Lung (tissue), 12 donors: ENCODE results near the gene KCNQ5. TPM values are rescaled to one million over a fixed set of nuclear protein-coding genes. Genes with fewer than 3 reads are reported as not detected.
A peak's percentile ranks its signal among the peaks of the same experiment; 100 is the strongest.

ENCODE experiments used
- ATAC-seq: fragments of 200-7000 bp; cut with Tn5 transposase; one replicate; pipeline ENCODE4 v1.9.1; 2020; ENCODE audit warnings: moderate number of reproducible peaks; ENCODE audit not compliant: insufficient read depth, low FRiP score
- DNase-seq, 3 donors: peaks; one replicate each; pipeline ENCODE4 v3.0.0-alpha.2; 2013 to 2017
- H3K27ac ChIP-seq, 2 donors: one replicate each; pipeline ENCODE4 v1.5.1; 2013; ENCODE audit warnings: mild to moderate bottlenecking in 2 of 2, moderate library complexity in 2 of 2, control low read depth in 1 of 2, inconsistent platforms in 1 of 2, low read depth in 1 of 2, low read length in 1 of 2
- H3K27me3 ChIP-seq, 3 donors: one replicate each; pipeline ENCODE4 v1.5.1; 2013; ENCODE audit warnings: low read length in 2 of 3; ENCODE audit not compliant: control insufficient read depth in 3 of 3, insufficient read depth in 3 of 3
- H3K36me3 ChIP-seq, 4 donors: one replicate each; pipeline ENCODE4 v1.5.1; 2013; ENCODE audit warnings: low read length in 4 of 4, mild to moderate bottlenecking in 1 of 4, moderate library complexity in 1 of 4; ENCODE audit not compliant: control insufficient read depth in 4 of 4, insufficient read depth in 4 of 4
- H3K4me1 ChIP-seq, 5 donors: one replicate each; pipeline ENCODE4 v1.5.1; 2013; ENCODE audit warnings: low read length in 5 of 5, mild to moderate bottlenecking in 2 of 5, moderate library complexity in 1 of 5; ENCODE audit not compliant: control insufficient read depth in 5 of 5, insufficient read depth in 5 of 5
- H3K4me3 ChIP-seq: one replicate; pipeline ENCODE4 v1.5.1; 2013; ENCODE audit warnings: mild to moderate bottlenecking, control low read depth, moderate library complexity
- H3K9ac ChIP-seq, 2 donors: one replicate each; pipeline ENCODE4 v1.5.1; 2013; ENCODE audit warnings: low read length in 2 of 2, control low read depth in 1 of 2; ENCODE audit not compliant: insufficient read depth in 1 of 2
- H3K9me3 ChIP-seq, 4 donors: one replicate each; pipeline ENCODE4 v1.5.1; 2013; ENCODE audit warnings: low read length in 3 of 4, mild to moderate bottlenecking in 1 of 4, moderate library complexity in 1 of 4; ENCODE audit not compliant: control insufficient read depth in 4 of 4, insufficient read depth in 3 of 4
- CTCF ChIP-seq: IDR thresholded peaks from 2 replicates; pipeline ENCODE4 v1.5.1; 2012; ENCODE audit warnings: mild to moderate bottlenecking; ENCODE audit errors: control extremely low read depth, extremely low read depth
- WGBS, 2 donors: extraction: QIAGEN DNeasy Blood & Tissue Kit; methylation state at CpG; one replicate each; pipeline ENCODE4 v1.1.7; 2013; 5-methylcytosine and 5-hydroxymethylcytosine counted together
- polyA plus RNA-seq, 2 donors: library from polyadenylated mRNA; stranded (reverse); fragments of 200-250 nt; gene quantifications; one replicate each; pipeline ENCODE4 v1.2.1, GENCODE V29; 2013
- total RNA-seq, 2 donors: library from RNA; depleted of rRNA in 1 of 2; stranded (reverse); fragments of >200 nt in 1 of 2; gene quantifications; one replicate each; pipeline ENCODE4 v1.2.1, GENCODE V29; 2014 to 2021
- donor health status: control.
- donor health status: control.
- donor health status: Bipolar disorder and iron deficiency.
- donor health status: healthy.
- donor health status: DM: yes; HTN: yes; CAD: no.

KCNQ5 gene
- total and polyA plus RNA-seq, 4 donors, result 0.12 to 5.7 (median 0.46) TPM

DNA sequence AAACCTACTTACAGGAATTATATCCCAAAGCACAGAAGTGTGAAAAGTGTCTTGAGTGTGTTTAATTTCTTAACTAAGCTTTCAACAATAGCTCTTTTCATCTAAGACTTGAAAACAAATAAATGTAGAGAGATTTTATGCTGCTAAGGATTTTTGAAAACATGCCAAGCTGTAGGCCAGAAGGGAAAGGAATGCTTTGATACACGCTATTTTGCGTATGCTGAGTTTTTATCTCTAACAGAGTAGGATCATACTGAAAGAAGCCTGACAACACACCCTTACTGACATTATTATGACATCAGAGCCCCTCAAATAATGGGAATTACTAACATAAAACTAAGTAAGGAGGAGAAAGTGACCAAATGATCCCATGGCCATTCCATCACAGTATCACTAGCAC lies 338.0 kb downstream of the KCNQ5 start:
- Histone ChIP-seq H3K27me3 (no peaks in the 10 kb centered on the region), H3K36me3 (no peaks in the 10 kb centered on the region), H3K4me3 (no peak overlapping the region), H3K9ac (no peak overlapping the region), H3K4me1 (peaks cover 0 to 10% (median 1%) of the 10 kb centered on the region in 5 donors), H3K9me3 (no peaks in the 10 kb centered on the region), H3K27ac (no peak overlapping the region)
- no peak for TF ChIP-seq CTCF
- DNase-seq (peak in 2 of 3 donors; percentile 50 to 76), ATAC-seq (no peak)
- WGBS, 2 donors, result 47 to 78% methylated on average over 2 of the region's 2 CpGs

DNA sequence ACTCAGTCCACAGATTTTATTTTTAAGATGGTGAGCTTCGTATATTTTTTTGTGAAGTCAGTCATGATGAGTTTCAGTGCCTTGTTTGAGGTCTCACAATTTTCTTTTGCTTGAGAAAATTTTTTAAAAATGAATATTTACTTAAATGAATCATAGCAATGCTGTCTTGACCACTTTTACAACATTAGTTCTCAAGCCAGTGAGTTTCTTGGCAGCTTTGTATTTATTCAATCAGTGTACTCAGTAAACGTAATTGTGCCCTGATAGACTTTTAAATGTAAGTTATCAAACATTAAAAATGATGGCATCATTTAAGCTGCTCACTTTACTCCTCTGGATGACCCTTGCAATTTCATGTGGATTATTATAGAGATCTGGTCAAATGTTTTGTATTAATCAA lies 342.1 kb downstream of the KCNQ5 start:
- 78 to 89% methylated on average over 2 of the region's 2 CpGs for WGBS, 2 donors
- DNase-seq, result no peak
- Histone ChIP-seq H3K36me3 (no peaks in the 10 kb centered on the region), H3K4me1 (peaks cover 0 to 6% (median 0%) of the 10 kb centered on the region in 5 donors), H3K27me3 (no peaks in the 10 kb centered on the region), H3K27ac (no peak overlapping the region), H3K4me3 (no peak overlapping the region), H3K9me3 (no peaks in the 10 kb centered on the region), H3K9ac (no peak overlapping the region)
- no peak for TF ChIP-seq CTCF
- ATAC-seq, result no peak

DNA sequence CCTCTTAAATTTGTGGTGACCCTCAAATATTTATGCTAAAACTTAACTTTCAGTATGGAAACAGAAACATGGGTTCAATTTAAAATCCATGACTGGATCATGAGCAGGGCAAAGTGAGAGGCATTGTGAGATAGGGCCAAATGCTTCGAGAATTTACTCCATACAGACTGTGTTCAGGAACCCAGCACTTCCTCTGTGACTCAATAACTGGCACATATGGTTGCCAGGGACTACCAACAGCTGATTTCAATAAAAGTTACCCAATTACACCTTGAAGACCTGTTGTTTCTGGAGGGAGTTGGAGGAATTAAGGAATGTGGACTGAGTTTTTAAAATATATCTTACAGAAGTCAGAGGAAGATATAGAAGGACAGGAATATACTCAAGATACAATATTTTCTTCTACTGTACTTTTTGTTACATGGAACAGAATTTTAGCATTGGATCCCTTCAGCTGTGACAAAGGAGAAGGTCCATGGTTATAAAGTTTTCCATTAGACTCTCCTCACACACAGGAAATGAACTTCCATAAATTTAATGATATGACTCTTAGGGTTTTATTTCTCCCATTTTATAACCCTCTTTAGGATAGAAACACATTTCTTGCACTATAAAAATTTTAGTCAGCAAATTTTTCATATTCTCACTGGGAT lies 344.9 kb downstream of the KCNQ5 start:
- Histone ChIP-seq H3K27me3 (no peaks in the 10 kb centered on the region), H3K9ac (no peak overlapping the region), H3K4me1 (no peaks in the 10 kb centered on the region), H3K36me3 (no peaks in the 10 kb centered on the region), H3K4me3 (no peak overlapping the region), H3K9me3 (no peaks in the 10 kb centered on the region), H3K27ac (no peak overlapping the region)
- ATAC-seq, result no peak
- DNase-seq, result no peak
- 16 to 52% methylated on average over 1 of the region's 1 CpG for WGBS, 2 donors
- no peak for TF ChIP-seq CTCF

GRCh38 chr6:72967329-72967728 lies 345.5 kb downstream of the KCNQ5 start:
- Histone ChIP-seq H3K4me1 (no peaks in the 10 kb centered on the region), H3K4me3 (no peak overlapping the region), H3K9me3 (no peaks in the 10 kb centered on the region), H3K36me3 (no peaks in the 10 kb centered on the region), H3K27ac (no peak overlapping the region), H3K9ac (no peak overlapping the region), H3K27me3 (no peaks in the 10 kb centered on the region)
- TF ChIP-seq CTCF, result no peak
- 40 to 80% methylated on average over 1 of the region's 1 CpG for WGBS, 2 donors
- no peak for ATAC-seq
- DNase-seq, result no peak
